CD4-positive, alpha-beta T cell treated with Interleukin-15 for 4 hours (primary cell): Measurements from ENCODE around the gene ERC1.
"Not testable (repeated sequence)": the region's sequence is repeated elsewhere in the genome, so short reads cannot be mapped to it uniquely, and the experiment has no call there.

ENCODE experiments used
- DNase-seq: peaks from one replicate; pipeline ENCODE4 v3.0.0-alpha.2; 2020; ENCODE audit warnings: low spot score

ERC1 gene

DNA sequence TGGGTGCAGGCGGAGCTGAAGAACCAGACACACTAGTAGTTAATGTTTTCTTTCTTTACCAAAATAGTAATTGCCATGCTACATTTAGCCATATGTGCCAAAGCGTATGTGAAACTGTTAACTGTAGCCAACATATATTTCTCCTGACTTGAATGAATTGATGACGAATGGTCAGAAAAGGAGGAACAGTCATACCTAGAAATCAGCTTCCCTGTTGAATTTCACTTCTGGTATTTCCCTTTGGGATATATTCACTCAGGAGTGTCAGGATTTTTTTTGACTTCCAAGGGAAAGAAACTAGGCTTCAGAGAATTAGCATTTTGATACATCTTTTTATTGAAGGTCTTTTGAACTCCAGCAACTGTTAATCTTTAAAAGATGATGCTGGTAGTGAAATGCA lies 87.0 kb downstream of the ERC1 start:
- DNase-seq, result no peak

GRCh38 chr12:1080520-1081223 lies 89.6 kb downstream of the ERC1 start:
- DNase-seq, result no peak

GRCh38 chr12:1083151-1083888 lies 92.3 kb downstream of the ERC1 start:
- no peak for DNase-seq

- no peak for DNase-seq
Observed at GRCh38 chr12:1083889-1084262, 92.9 kb downstream of the ERC1 start.

- no peak for DNase-seq
Observed at GRCh38 chr12:1091350-1091749, 100.3 kb downstream of the ERC1 start.

DNA sequence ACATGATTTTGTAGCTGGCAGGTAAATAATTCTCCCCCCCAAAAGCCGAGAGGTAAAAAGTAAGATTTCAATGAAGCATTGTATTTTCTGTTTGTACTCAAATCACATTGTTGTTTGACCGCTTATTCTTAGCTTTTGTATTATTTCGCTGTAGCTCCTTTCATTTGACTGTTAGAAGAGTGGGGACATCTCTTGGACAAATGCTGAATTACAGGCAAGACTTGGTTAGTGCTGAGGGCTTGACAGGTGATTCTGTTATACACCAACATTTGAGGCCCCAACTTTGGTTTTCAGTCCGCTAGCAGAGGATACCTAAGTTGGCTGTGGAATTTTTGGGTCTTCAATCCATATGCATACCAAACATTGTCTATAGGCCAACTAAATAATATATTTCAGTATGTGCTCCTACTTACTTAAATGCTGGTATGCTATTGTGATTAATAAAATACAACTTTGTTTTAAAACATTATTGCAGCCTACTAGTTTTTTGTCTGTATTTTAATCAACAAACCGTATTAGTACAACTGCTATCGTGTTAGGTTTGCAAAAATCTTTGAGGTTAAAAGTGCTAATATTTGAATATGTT lies 102.2 kb downstream of the ERC1 start:
- DNase-seq, result peak; percentile 60

GRCh38 chr12:1094714-1095113 lies 103.7 kb downstream of the ERC1 start:
- DNase-seq, result no peak

GRCh38 chr12:1099158-1099557 lies 108.1 kb downstream of the ERC1 start:
- no peak for DNase-seq

GRCh38 chr12:1099618-1100017 lies 108.6 kb downstream of the ERC1 start:
- DNase-seq, result not testable (repeated sequence)

- DNase-seq, result no peak
Observed at GRCh38 chr12:1102115-1102514, 111.1 kb downstream of the ERC1 start.

GRCh38 chr12:1102791-1103450 lies 111.9 kb downstream of the ERC1 start:
- DNase-seq, result no peak

DNA sequence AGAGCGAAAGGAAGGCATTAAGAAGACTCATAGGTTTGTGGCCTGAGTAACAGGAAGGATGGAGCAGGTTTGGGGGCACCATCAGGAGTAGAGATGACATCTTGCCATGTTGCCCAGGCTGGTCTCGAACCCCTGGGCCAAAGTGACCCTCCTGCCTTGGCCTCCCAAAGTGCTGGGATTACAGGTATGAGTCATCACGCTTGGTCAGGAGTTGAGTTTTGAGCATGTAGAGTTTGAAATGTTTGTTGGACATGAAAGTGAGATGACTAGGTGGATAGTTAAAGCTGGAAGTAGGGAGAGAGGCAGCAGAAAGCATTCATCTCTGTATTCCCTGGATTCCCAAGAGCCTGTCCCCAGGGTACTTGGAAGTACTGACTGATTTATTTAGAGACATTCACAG lies 112.6 kb downstream of the ERC1 start:
- DNase-seq, result no peak

DNA sequence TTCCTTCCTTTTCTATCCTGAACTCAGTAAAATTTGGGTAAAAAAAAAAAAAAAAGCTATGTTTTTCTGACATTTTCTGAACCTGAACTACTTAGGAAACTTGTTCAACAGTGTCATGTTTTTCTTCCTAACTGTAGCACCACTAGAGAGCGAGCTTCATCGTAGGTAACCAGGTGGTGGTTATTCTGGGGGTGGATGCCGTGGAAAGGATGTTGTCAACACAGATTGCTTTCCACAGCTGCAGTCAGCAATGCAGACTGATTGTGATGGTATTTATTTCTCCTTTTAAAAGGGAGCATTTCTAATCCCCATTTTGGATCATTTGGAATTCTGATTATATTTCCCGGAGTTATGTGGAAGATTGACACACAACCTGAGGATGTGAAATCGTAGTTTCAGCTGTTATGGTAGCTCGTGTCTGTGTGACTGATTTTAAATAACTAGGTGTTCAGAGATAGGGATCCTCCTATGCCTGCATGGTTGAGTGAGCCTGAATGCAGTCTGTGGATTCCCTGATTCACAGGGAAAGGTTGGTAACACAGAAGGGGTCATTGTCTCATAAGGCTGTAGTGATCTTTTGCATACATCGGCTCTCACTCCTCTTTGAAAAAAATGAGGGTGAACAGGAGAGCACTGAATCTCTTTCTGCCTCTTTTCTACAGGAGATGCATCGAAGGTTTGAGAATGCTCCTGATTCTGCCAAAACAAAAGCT lies 113.2 kb downstream of the ERC1 start:
- no peak for DNase-seq

- no peak for DNase-seq
Observed at GRCh38 chr12:1107669-1108068, 116.6 kb downstream of the ERC1 start.

GRCh38 chr12:1108276-1108675 lies 117.3 kb downstream of the ERC1 start:
- no peak for DNase-seq

GRCh38 chr12:1115484-1116231 lies 124.6 kb downstream of the ERC1 start:
- no peak for DNase-seq

GRCh38 chr12:1117371-1117770 lies 126.3 kb downstream of the ERC1 start:
- DNase-seq, result no peak

- peak; percentile 75 for DNase-seq
Observed at GRCh38 chr12:1117970-1118563, 127.0 kb downstream of the ERC1 start.

DNA sequence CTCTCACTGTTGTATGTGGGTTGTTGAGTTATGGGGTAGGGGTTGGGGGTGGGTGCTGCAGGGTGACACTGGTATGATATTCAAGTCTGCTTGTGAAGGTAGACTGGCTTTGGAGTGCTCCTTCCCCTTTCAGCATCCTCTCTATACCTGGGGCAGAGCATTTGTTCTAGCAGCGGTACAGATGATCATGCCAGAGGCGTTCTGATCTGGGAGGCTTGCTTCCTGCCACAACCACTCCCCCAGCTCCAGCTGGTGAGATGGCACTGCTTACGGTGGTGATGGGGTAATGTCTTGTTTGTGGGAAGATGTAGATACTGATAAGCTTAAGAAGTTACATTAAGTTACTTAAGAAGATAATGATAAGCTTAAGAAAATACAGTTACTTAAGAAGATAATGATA lies 131.8 kb downstream of the ERC1 start:
- DNase-seq, result peak; percentile 46

DNA sequence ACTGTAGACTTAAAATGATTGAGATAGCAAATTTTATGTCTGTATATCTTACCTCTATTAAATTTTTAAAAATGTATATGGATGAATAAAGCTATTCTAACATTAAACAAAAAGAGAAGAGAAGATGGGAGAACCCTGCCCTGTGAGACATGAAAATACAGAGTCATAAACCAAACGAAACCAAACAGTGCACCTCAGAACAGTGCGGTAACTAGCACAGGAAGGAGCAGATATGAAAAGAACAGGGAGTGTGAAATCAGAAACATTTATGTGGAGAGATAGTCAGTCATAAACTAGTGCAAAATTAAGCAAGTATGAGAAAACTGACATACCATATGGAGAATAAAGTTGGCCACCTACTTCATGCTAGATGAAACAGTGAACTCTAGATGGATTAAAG lies 135.1 kb downstream of the ERC1 start:
- peak; percentile 17 for DNase-seq

GRCh38 chr12:1127021-1127420 lies 136.0 kb downstream of the ERC1 start:
- no peak for DNase-seq
